WERI-Rb-1 (cell line): ENCODE results near the gene SORBS1.

Experiments
- DNase-seq: peaks from one replicate; pipeline ENCODE4 v3.0.0-alpha.2; 2020
- H3K27ac ChIP-seq: fragments of 250-450 bp; sonication (Bioruptor Pico); 2 replicates; pipeline ENCODE4 v1.5.1; 2020; ENCODE audit warnings: mild to moderate bottlenecking, moderate library complexity
- H3K27me3 ChIP-seq: fragments of 250-450 bp; sonication (Bioruptor Pico); 2 replicates; pipeline ENCODE4 v1.5.1; 2021; ENCODE audit warnings: mild to moderate bottlenecking, low read depth, moderate library complexity; ENCODE audit not compliant: insufficient read depth, severe bottlenecking
- H3K36me3 ChIP-seq: fragments of 250-450 bp; sonication (Bioruptor Pico); 2 replicates; pipeline ENCODE4 v1.5.1; 2020; ENCODE audit warnings: mild to moderate bottlenecking, moderate library complexity
- H3K4me3 ChIP-seq: 2 replicates; pipeline ENCODE4 v1.5.1; 2011; ENCODE audit warnings: low read depth, mild to moderate bottlenecking, control low read depth, low read length
- H3K9me3 ChIP-seq: fragments of 250-450 bp; sonication (Bioruptor Pico); 2 replicates; pipeline ENCODE4 v1.5.1; 2021; ENCODE audit warnings: mild to moderate bottlenecking, moderate library complexity; ENCODE audit not compliant: severe bottlenecking
- TF ChIP-seq, protein P1 (sequence below): IDR thresholded peaks from 2 replicates; pipeline ENCODE4 v1.5.1; 2011; ENCODE audit warnings: low read depth, mild to moderate bottlenecking, control low read depth, inconsistent platforms, low read length

Gene SORBS1

DNA sequence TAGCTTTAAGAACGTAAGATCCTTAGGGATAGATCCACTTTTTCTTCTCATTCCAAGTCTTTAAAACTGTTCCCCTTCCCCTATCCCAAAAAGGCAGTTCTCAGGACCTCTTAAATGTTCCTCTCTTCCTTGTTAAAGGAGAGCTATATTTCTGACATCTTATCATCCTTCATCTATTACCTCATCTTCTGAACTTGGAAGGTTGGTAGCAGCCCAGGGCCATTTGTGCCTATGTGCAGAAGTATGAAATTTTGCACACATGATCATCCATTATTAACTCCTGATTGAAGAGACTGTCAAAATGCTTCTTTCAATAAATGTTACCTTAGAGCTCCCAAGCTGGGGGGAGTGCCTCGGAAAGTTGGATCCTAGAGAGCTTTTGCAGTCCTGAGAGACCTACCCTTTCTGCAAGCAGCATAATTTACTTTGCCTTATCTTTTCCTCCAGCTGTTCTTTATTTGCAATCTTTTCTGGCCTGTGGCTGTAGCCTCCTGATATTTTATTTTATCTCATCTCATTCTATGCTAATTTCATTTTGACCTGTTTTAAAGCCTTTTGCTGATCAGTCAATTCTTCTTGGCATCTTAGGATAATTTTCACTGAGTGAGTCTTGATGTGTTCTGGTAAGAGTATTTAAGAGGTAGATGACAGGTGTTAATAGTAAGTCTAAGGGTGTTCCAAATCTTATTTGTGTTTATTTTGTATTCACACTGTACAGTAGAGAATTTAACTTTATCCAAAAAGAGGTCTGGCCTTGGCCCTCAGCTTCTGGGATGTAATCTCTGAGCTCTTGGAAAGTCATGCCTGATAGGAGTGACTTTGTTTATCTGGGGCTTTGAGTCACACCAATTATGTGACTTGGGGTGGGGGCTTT, 135.3 kb downstream of the SORBS1 start:
- Histone ChIP-seq H3K27ac (no peak overlapping the region), H3K27me3 (no peaks in the 10 kb centered on the region), H3K9me3 (no peaks in the 10 kb centered on the region), H3K4me3 (no peak overlapping the region), H3K36me3 (no peaks in the 10 kb centered on the region)
- TF ChIP-seq, protein P1, sequence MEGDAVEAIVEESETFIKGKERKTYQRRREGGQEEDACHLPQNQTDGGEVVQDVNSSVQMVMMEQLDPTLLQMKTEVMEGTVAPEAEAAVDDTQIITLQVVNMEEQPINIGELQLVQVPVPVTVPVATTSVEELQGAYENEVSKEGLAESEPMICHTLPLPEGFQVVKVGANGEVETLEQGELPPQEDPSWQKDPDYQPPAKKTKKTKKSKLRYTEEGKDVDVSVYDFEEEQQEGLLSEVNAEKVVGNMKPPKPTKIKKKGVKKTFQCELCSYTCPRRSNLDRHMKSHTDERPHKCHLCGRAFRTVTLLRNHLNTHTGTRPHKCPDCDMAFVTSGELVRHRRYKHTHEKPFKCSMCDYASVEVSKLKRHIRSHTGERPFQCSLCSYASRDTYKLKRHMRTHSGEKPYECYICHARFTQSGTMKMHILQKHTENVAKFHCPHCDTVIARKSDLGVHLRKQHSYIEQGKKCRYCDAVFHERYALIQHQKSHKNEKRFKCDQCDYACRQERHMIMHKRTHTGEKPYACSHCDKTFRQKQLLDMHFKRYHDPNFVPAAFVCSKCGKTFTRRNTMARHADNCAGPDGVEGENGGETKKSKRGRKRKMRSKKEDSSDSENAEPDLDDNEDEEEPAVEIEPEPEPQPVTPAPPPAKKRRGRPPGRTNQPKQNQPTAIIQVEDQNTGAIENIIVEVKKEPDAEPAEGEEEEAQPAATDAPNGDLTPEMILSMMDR: no peak
- no peak for DNase-seq

- no peak for DNase-seq
- no peak overlapping the region for H3K27ac ChIP-seq
- no peaks in the 10 kb centered on the region for H3K36me3 ChIP-seq
- TF ChIP-seq, protein P1: no peak
- no peaks in the 10 kb centered on the region for H3K9me3 ChIP-seq
- no peak overlapping the region for H3K4me3 ChIP-seq
- H3K27me3 ChIP-seq: no peaks in the 10 kb centered on the region
Measured at GRCh38 chr10:95423164-95424005, 137.8 kb downstream of the SORBS1 start.

DNA sequence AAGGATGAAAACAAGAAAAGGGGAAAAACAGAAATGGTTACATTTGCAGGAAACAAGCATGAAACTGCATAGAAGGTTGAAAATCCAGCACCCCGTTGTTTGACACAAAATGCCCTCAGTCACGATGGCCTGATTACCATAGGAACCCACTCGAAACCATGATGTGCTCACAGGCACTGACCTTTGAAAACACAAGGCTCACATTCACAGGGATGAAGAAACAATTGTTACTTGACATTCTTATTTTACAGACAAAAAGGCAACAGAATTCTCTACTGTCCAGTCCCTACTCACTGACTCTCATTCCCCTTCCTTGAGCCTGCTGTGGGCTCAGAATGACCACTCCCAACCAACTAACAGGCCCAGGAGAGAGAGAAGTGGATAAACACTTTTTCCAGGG, 138.9 kb downstream of the SORBS1 start:
- no peaks in the 10 kb centered on the region for H3K36me3 ChIP-seq
- TF ChIP-seq, protein P1: no peak
- H3K27me3 ChIP-seq: no peaks in the 10 kb centered on the region

GRCh38 chr10:95421782-95422181, 139.4 kb downstream of the SORBS1 start:
- Histone ChIP-seq H3K36me3 (no peaks in the 10 kb centered on the region), H3K4me3 (no peak overlapping the region), H3K9me3 (no peaks in the 10 kb centered on the region), H3K27me3 (no peaks in the 10 kb centered on the region), H3K27ac (no peak overlapping the region)
- TF ChIP-seq, protein P1: no peak
- DNase-seq: no peak

More for the DNA sequence above, 138.9 kb downstream of the SORBS1 start:
- Histone ChIP-seq H3K4me3 (no peak overlapping the region), H3K27ac (no peak overlapping the region), H3K9me3 (no peaks in the 10 kb centered on the region)
- no peak for DNase-seq

DNA sequence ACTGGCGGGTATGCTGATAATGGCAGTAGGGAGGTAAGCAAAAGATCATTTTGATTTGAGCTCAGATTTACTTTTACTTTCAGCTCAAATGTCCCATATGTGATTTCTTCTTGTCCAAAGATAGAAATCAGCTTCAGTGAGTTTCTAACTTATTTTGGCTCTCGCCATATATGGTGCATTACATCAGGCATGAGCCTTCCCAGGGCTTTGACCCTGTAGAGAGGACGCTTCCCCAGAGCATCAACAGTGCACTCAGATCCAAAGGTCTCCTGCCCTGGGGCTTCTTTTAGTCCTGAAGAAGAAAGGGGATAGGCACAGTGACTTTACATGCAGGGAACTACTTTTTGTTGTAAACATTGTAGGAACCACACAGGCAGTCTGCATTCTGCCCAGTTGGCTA, 141.8 kb downstream of the SORBS1 start:
- Histone ChIP-seq H3K27ac (no peak overlapping the region), H3K27me3 (no peaks in the 10 kb centered on the region), H3K9me3 (no peaks in the 10 kb centered on the region), H3K36me3 (no peaks in the 10 kb centered on the region), H3K4me3 (no peak overlapping the region)
- TF ChIP-seq, protein P1: no peak
- no peak for DNase-seq
